Lung (tissue), 12 donors: ENCODE results near the gene RSPO3. TPM values are rescaled to one million over a fixed set of nuclear protein-coding genes. Genes with fewer than 3 reads are reported as not detected.

Experiments
- ATAC-seq: fragments of 200-7000 bp; cut with Tn5 transposase; one replicate; pipeline ENCODE4 v1.9.1; 2020; ENCODE audit warnings: moderate number of reproducible peaks; ENCODE audit not compliant: insufficient read depth, low FRiP score
- DNase-seq, 3 donors: peaks; one replicate each; pipeline ENCODE4 v3.0.0-alpha.2; 2013 to 2017
- H3K27ac ChIP-seq, 2 donors: one replicate each; pipeline ENCODE4 v1.5.1; 2013; ENCODE audit warnings: mild to moderate bottlenecking in 2 of 2, moderate library complexity in 2 of 2, control low read depth in 1 of 2, inconsistent platforms in 1 of 2, low read depth in 1 of 2, low read length in 1 of 2
- H3K27me3 ChIP-seq, 3 donors: one replicate each; pipeline ENCODE4 v1.5.1; 2013; ENCODE audit warnings: low read length in 2 of 3; ENCODE audit not compliant: control insufficient read depth in 3 of 3, insufficient read depth in 3 of 3
- H3K36me3 ChIP-seq, 4 donors: one replicate each; pipeline ENCODE4 v1.5.1; 2013; ENCODE audit warnings: low read length in 4 of 4, mild to moderate bottlenecking in 1 of 4, moderate library complexity in 1 of 4; ENCODE audit not compliant: control insufficient read depth in 4 of 4, insufficient read depth in 4 of 4
- H3K4me1 ChIP-seq, 5 donors: one replicate each; pipeline ENCODE4 v1.5.1; 2013; ENCODE audit warnings: low read length in 5 of 5, mild to moderate bottlenecking in 2 of 5, moderate library complexity in 1 of 5; ENCODE audit not compliant: control insufficient read depth in 5 of 5, insufficient read depth in 5 of 5
- H3K4me3 ChIP-seq: one replicate; pipeline ENCODE4 v1.5.1; 2013; ENCODE audit warnings: mild to moderate bottlenecking, control low read depth, moderate library complexity
- H3K9ac ChIP-seq, 2 donors: one replicate each; pipeline ENCODE4 v1.5.1; 2013; ENCODE audit warnings: low read length in 2 of 2, control low read depth in 1 of 2; ENCODE audit not compliant: insufficient read depth in 1 of 2
- H3K9me3 ChIP-seq, 4 donors: one replicate each; pipeline ENCODE4 v1.5.1; 2013; ENCODE audit warnings: low read length in 3 of 4, mild to moderate bottlenecking in 1 of 4, moderate library complexity in 1 of 4; ENCODE audit not compliant: control insufficient read depth in 4 of 4, insufficient read depth in 3 of 4
- WGBS, 2 donors: extraction: QIAGEN DNeasy Blood & Tissue Kit; methylation state at CpG; one replicate each; pipeline ENCODE4 v1.1.7; 2013; 5-methylcytosine and 5-hydroxymethylcytosine counted together
- polyA plus RNA-seq, 2 donors: library from polyadenylated mRNA; stranded (reverse); fragments of 200-250 nt; gene quantifications; one replicate each; pipeline ENCODE4 v1.2.1, GENCODE V29; 2013
- total RNA-seq, 2 donors: library from RNA; depleted of rRNA in 1 of 2; stranded (reverse); fragments of >200 nt in 1 of 2; gene quantifications; one replicate each; pipeline ENCODE4 v1.2.1, GENCODE V29; 2014 to 2021
- TF ChIP-seq, protein P1 (sequence below): IDR thresholded peaks from 2 replicates; pipeline ENCODE4 v1.5.1; 2012; ENCODE audit warnings: mild to moderate bottlenecking; ENCODE audit errors: control extremely low read depth, extremely low read depth
- donor health status: control.
- donor health status: control.
- donor health status: Bipolar disorder and iron deficiency.
- donor health status: healthy.
- donor health status: DM: yes; HTN: yes; CAD: no.

Gene RSPO3
- total and polyA plus RNA-seq, 4 donors, result 0.88 to 5.9 (median 4.6) TPM

DNA sequence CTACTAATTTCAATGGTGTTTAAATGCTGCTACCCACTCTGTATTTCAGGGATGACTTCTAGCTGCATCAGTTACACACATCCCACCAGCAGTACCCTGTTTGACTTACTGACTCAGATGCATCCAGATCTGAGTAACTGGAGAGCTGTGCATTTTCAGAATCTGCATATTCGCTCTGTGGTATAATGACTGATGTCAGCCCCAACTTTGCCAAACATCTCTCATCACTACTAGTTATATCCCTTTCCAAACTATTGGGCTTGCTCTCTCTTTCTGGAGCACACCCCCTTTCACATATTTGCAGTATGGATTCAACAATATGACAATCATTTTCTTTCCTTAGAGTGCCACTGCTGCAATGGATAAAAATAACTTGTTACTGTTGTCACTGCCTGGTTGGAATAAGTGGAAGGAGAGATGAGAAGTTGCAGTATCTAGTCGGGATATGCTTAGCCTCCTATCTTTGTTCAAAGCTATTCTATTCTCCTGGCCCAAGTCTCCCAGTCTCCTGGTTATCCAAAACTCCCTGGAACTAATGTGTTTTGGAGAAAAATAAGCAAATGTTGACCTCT is 3.3 kb upstream of the RSPO3 start:
- Histone ChIP-seq H3K36me3 (no peaks in the 10 kb centered on the region), H3K27me3 (peaks cover 0 to 9% (median 4%) of the 10 kb centered on the region in 3 donors), H3K27ac (no peak overlapping the region), H3K9ac (peak overlapping the region in 1 of 2 donors; percentile 15), H3K4me1 (peaks cover 0 to 27% (median 8%) of the 10 kb centered on the region in 5 donors), H3K4me3 (no peak overlapping the region), H3K9me3 (no peaks in the 10 kb centered on the region)
- DNase-seq (no peak), ATAC-seq (no peak)
- TF ChIP-seq, protein P1, sequence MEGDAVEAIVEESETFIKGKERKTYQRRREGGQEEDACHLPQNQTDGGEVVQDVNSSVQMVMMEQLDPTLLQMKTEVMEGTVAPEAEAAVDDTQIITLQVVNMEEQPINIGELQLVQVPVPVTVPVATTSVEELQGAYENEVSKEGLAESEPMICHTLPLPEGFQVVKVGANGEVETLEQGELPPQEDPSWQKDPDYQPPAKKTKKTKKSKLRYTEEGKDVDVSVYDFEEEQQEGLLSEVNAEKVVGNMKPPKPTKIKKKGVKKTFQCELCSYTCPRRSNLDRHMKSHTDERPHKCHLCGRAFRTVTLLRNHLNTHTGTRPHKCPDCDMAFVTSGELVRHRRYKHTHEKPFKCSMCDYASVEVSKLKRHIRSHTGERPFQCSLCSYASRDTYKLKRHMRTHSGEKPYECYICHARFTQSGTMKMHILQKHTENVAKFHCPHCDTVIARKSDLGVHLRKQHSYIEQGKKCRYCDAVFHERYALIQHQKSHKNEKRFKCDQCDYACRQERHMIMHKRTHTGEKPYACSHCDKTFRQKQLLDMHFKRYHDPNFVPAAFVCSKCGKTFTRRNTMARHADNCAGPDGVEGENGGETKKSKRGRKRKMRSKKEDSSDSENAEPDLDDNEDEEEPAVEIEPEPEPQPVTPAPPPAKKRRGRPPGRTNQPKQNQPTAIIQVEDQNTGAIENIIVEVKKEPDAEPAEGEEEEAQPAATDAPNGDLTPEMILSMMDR, result no peak
- 76 to 85% methylated on average over 2 of the region's 2 CpGs for WGBS, 2 donors

DNA sequence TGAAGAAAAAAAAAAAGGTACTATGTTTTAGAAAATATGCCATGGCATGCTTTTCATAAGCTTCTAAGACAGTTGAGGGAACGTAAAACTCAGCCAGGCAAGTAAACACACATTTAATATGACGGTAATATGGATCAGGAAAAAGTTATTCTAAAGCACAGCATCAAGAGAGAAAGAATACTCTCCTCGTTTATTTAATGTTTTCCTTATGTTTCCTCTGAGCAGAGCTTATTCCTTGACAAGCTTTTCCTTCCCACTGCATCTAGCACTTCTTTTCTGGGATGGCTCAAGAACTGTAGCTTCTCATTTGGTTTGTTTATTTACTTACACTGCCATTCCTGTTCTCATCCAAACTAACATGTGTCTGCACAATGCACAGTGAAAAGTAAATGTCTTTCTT is 2.7 kb upstream of the RSPO3 start:
- ATAC-seq (no peak), DNase-seq (peak in 1 of 3 donors; percentile 33)
- Histone ChIP-seq H3K4me3 (no peak overlapping the region), H3K27ac (no peak overlapping the region), H3K36me3 (no peaks in the 10 kb centered on the region), H3K4me1 (peaks cover 0 to 33% (median 8%) of the 10 kb centered on the region in 5 donors), H3K9ac (no peak overlapping the region), H3K9me3 (no peaks in the 10 kb centered on the region), H3K27me3 (peaks cover 0 to 10% (median 9%) of the 10 kb centered on the region in 3 donors)
- WGBS, 2 donors, result 61 to 66% methylated on average over 3 of the region's 3 CpGs
- TF ChIP-seq, protein P1, result no peak

DNA sequence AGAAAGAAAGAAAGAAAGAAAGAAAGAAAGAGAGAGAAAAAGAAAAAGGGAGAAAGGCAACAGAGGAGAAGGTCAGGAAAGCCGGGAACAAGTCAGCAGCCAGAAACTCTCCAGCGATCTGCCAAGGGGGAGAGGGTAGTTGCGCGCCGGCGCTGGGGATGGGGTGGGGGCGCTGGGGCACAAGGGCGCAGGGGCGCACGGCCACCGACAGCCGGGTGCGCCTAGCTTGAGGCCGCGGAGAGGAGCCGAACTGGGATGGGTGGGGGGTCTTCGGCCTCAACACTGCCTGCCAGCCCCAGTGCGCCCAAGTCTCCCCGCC is 533 bp upstream of the RSPO3 start:
- Histone ChIP-seq H3K9ac (peak overlapping the region in 1 of 2 donors; percentile 78), H3K27ac (no peak overlapping the region), H3K36me3 (no peaks in the 10 kb centered on the region), H3K27me3 (peaks cover 0 to 13% (median 9%) of the 10 kb centered on the region in 3 donors), H3K4me3 (peak overlapping the region; percentile 49), H3K4me1 (peaks cover 0 to 39% (median 13%) of the 10 kb centered on the region in 5 donors), H3K9me3 (no peaks in the 10 kb centered on the region)
- 2 to 3% methylated on average over 15 to 19 of the region's 19 CpGs for WGBS, 2 donors
- TF ChIP-seq, protein P1, result no peak
- no peak for DNase-seq
- ATAC-seq, result no peak
